Panc1 (cell line): ENCODE data around the gene MIOX. TPM values are rescaled to one million over a fixed set of nuclear protein-coding genes. Genes with fewer than 3 reads are reported as not detected.

ENCODE experiments used
- ATAC-seq: fragments of 200-7000 bp; cut with Tn5 transposase; 2 replicates; pipeline ENCODE4 v1.9.1; 2020; ENCODE audit warnings: mild to moderate bottlenecking, moderate library complexity
- BruUV-seq: library from RNA; stranded (reverse); fragments of 400-500 nt; replicated peaks from 2 replicates; lab custom pipeline; 2021; lab: Mats Ljungman, UMichigan
- CTCF ChIA-PET: fragments of 300-600 bp; sonication (Branson Sonifier 250); formaldehyde crosslinking; loops from one replicate; lab custom pipeline; 2022; ENCODE audit warnings: antibody characterized with exemption; lab: Charles Lee
- POLR2A ChIA-PET: fragments of 300-600 bp; sonication (Branson Sonifier 250); formaldehyde crosslinking; loops from one replicate; lab custom pipeline; 2022; ENCODE audit warnings: antibody characterized with exemption; lab: Charles Lee
- DNase-seq: peaks from one replicate; pipeline ENCODE4 v3.0.0-alpha.2; 2010; ENCODE audit warnings: low read depth, low spot score
- H3K27ac ChIP-seq: 2 replicates; pipeline ENCODE4 v1.5.1; 2011; ENCODE audit warnings: mild to moderate bottlenecking, low read length, inconsistent platforms
- H3K27me3 ChIP-seq: fragments of 200-500 bp; sonication (Bioruptor generic); 2 replicates; pipeline ENCODE4 v1.6.0; 2014; ENCODE audit warnings: low read length, inconsistent platforms; ENCODE audit not compliant: control insufficient read depth, insufficient read depth
- H3K36me3 ChIP-seq: fragments of 200-500 bp; sonication (Bioruptor generic); 2 replicates; pipeline ENCODE4 v1.5.1; 2014; ENCODE audit warnings: inconsistent platforms, mild to moderate bottlenecking, low read length, moderate library complexity; ENCODE audit not compliant: control insufficient read depth, insufficient read depth
- H3K4me1 ChIP-seq: 2 replicates; pipeline ENCODE4 v1.5.1; 2011; ENCODE audit warnings: inconsistent platforms, mild to moderate bottlenecking, low read length, moderate library complexity; ENCODE audit not compliant: control insufficient read depth, insufficient read depth
- H3K4me3 ChIP-seq, 2 experiments: 2 replicates each; pipeline ENCODE4 v1.5.1; 2011 to 2012; ENCODE audit warnings: low read depth in 2 of 2, low read length in 2 of 2, mild to moderate bottlenecking in 2 of 2, inconsistent platforms in 1 of 2, moderate library complexity in 1 of 2
- H3K9me3 ChIP-seq: fragments of 200-500 bp; sonication (Bioruptor generic); 2 replicates; pipeline ENCODE4 v1.5.1; 2014; ENCODE audit warnings: low read depth, mild to moderate bottlenecking, inconsistent platforms, low read length, moderate library complexity; ENCODE audit not compliant: control insufficient read depth, insufficient read depth
- POLR2AphosphoS5 ChIP-seq: IDR thresholded peaks from 2 replicates; pipeline ENCODE4 v1.6.1; 2012; ENCODE audit warnings: mild to moderate bottlenecking, low read depth, low read length, moderate library complexity
- SIN3A ChIP-seq: IDR thresholded peaks from 2 replicates; pipeline ENCODE4 v1.6.1; 2012; ENCODE audit warnings: low read depth, mild to moderate bottlenecking, low read length, moderate library complexity, borderline replicate concordance; ENCODE audit not compliant: insufficient read depth
- TCF7L2 ChIP-seq: IDR thresholded peaks from 2 replicates; pipeline ENCODE4 v1.6.1; 2011; ENCODE audit warnings: mild to moderate bottlenecking, low read depth, low read length, inconsistent platforms
- in situ Hi-C: cut with HindIII; loops from 2 replicates; pipeline ENCODE4 v1.10.0; 2016; ENCODE audit warnings: low sequenced_read_pairs, low pct_unique_long_range_greater_than_20kb
- intact Hi-C: fragments of 100-400 bp; cut with micrococcal nuclease; formaldehyde crosslinking; loops from one replicate; pipeline ENCODE4 v1.10.0; 2022; ENCODE audit not compliant: unreplicated experiment
- total RNA-seq: library from RNA; stranded (reverse); gene quantifications from one replicate; pipeline ENCODE4 v1.2.1, GENCODE V29; 2021; ENCODE audit not compliant: unreplicated experiment
- TF ChIP-seq, protein P1 (sequence below): fragments of 450-650 bp; IDR thresholded peaks from 2 replicates; pipeline ENCODE4 v1.5.1; 2017; ENCODE audit warnings: mild to moderate bottlenecking
- TF ChIP-seq, protein P2 (sequence below), 2 experiments: IDR thresholded peaks; 2 replicates each; pipeline ENCODE4 v1.6.1; 2011 to 2012; ENCODE audit warnings: low read depth in 2 of 2, control low read depth in 1 of 2, low read length in 1 of 2, mild to moderate bottlenecking in 1 of 2, moderate library complexity in 1 of 2; ENCODE audit not compliant: insufficient read depth in 1 of 2

MIOX gene
- total RNA-seq, 1 experiment from 2014 or later = 0.23 TPM

DNA sequence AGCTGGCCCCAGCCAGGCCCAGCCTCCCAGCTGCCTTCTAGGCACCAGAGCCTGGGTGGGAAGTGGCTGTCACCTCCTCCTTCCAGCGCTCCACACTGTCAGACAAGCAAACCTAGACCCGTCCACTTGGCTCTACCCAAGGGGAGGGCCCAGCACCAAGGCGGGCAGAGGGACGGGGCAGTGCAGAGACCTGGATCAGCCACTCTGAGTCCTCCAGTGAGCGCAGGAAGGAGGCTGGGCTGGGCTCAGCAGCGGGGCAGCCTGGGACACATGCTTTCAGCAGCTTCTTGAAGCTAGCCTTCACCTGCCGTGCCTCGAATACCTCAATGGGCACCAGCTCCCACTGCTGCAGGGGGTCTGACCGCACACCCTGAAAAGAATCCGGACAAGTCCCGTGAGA, 30.6 kb upstream of the MIOX start:
- TF ChIP-seq, protein P1, sequence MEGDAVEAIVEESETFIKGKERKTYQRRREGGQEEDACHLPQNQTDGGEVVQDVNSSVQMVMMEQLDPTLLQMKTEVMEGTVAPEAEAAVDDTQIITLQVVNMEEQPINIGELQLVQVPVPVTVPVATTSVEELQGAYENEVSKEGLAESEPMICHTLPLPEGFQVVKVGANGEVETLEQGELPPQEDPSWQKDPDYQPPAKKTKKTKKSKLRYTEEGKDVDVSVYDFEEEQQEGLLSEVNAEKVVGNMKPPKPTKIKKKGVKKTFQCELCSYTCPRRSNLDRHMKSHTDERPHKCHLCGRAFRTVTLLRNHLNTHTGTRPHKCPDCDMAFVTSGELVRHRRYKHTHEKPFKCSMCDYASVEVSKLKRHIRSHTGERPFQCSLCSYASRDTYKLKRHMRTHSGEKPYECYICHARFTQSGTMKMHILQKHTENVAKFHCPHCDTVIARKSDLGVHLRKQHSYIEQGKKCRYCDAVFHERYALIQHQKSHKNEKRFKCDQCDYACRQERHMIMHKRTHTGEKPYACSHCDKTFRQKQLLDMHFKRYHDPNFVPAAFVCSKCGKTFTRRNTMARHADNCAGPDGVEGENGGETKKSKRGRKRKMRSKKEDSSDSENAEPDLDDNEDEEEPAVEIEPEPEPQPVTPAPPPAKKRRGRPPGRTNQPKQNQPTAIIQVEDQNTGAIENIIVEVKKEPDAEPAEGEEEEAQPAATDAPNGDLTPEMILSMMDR = no peak
- no peak for TF ChIP-seq TCF7L2
- TF ChIP-seq, protein P2, sequence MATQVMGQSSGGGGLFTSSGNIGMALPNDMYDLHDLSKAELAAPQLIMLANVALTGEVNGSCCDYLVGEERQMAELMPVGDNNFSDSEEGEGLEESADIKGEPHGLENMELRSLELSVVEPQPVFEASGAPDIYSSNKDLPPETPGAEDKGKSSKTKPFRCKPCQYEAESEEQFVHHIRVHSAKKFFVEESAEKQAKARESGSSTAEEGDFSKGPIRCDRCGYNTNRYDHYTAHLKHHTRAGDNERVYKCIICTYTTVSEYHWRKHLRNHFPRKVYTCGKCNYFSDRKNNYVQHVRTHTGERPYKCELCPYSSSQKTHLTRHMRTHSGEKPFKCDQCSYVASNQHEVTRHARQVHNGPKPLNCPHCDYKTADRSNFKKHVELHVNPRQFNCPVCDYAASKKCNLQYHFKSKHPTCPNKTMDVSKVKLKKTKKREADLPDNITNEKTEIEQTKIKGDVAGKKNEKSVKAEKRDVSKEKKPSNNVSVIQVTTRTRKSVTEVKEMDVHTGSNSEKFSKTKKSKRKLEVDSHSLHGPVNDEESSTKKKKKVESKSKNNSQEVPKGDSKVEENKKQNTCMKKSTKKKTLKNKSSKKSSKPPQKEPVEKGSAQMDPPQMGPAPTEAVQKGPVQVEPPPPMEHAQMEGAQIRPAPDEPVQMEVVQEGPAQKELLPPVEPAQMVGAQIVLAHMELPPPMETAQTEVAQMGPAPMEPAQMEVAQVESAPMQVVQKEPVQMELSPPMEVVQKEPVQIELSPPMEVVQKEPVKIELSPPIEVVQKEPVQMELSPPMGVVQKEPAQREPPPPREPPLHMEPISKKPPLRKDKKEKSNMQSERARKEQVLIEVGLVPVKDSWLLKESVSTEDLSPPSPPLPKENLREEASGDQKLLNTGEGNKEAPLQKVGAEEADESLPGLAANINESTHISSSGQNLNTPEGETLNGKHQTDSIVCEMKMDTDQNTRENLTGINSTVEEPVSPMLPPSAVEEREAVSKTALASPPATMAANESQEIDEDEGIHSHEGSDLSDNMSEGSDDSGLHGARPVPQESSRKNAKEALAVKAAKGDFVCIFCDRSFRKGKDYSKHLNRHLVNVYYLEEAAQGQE (IDR thresholded peaks at IDR 0.05; ENCODE audit: insufficient read depth in 1 of 2, low read depth in 2 of 2, low read length in 1 of 2) = no peak
- TF ChIP-seq POLR2AphosphoS5 = no peak
- no peak for TF ChIP-seq SIN3A
- ATAC-seq (no peak), DNase-seq (no peak)
- no peak overlapping the region for H3K27ac ChIP-seq
- ChIA-PET CTCF (no interaction called here), POLR2A (no interaction called here)
- H3K4me3 ChIP-seq = no peak overlapping the region
- no peaks in the 10 kb centered on the region for H3K27me3 ChIP-seq
- H3K36me3 ChIP-seq = peaks cover 3% of the 10 kb centered on the region; the same call in 1 of the 2 replicates
- intact Hi-C loops = no loop called here
- no peaks in the 10 kb centered on the region for H3K4me1 ChIP-seq
- in situ Hi-C loops = no loop called here
- H3K9me3 ChIP-seq = no peaks in the 10 kb centered on the region
- BruUV-seq = no TSS peak

DNA sequence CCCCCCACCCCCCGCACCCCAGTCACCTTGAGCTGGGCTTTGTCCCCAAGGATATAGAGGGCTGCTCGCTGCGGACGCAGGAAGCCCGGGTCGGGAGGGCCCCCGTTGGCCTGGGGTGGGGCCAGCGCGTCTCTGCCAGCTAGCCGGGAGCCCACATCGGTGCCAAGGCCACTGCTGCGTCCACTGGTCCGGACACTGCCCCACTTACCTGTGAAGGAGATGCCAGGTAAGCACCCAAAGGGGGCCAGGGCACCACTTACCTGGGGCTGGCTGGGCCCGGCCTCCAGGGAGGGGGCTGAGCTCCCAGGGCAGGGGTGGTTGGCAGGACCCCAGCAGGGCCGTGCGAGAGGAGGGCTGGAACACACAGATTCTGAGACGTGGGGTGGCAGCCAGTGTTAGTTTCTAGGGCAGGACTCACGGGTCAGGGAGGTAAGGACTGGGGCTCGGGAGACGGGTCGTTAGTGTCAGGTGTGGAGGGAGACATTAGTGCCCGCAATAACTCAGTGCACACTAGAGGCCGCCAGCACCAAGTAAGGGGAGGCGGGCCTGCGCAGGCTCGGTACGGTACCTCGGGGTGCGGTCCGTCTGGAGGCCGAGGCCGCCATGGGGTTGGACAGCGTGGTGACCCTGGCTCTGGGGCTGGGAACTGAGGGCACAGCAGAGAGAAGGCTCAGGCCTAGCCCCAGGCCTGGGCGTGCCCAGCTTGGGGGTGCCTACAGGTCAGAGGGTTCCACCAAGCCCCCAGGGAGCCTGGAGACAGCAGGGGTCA, 30.0 kb upstream of the MIOX start:
- DNase-seq (no peak), ATAC-seq (peak; percentile 63)
- Histone ChIP-seq H3K4me1 (no peaks in the 10 kb centered on the region), H3K4me3 (no peak overlapping the region), H3K9me3 (no peaks in the 10 kb centered on the region), H3K27ac (no peak overlapping the region), H3K27me3 (no peaks in the 10 kb centered on the region), H3K36me3 (peaks cover 3% of the 10 kb centered on the region; the same call in 1 of the 2 replicates)
- TF ChIP-seq POLR2AphosphoS5 (no peak), SIN3A (no peak), TCF7L2 (no peak)
- TF ChIP-seq, protein P2 (IDR thresholded peaks at IDR 0.05; ENCODE audit: insufficient read depth in 1 of 2, low read depth in 2 of 2, low read length in 1 of 2) = no peak
- TF ChIP-seq, protein P1 = peak; percentile 71; the same call in 1 of the 2 replicates
- POLR2A ChIA-PET = no interaction called here
- CTCF ChIA-PET = no interaction called here
- intact Hi-C loops = no loop called here
- BruUV-seq = no TSS peak
- in situ Hi-C loops = no loop called here
